Measurements from ENCODE around the gene TRPV6.

The TRPV6 gene

DNA sequence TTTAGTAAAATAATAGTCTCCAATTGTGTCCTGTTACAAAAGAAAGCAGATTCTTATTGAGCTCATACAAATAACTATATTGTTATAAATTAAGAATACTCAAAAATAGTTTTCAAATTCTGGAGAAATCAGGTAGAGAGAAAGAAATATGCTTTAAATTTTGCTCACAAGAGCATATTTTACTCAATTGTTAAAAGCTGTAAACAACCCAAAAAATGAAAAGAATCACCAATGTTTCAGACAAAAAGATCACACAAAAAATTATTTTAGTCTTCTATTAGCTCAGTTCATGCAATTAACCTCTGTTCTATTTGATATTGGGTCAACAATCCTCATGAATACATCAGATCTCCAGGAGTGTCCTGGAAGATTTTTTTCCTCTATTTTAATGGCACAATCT, 18.6 kb upstream of the TRPV6 start:
- TF ChIP-seq RAD21 (IDR thresholded peaks at IDR 0.05; ENCODE audit: low read depth) = no peak

DNA sequence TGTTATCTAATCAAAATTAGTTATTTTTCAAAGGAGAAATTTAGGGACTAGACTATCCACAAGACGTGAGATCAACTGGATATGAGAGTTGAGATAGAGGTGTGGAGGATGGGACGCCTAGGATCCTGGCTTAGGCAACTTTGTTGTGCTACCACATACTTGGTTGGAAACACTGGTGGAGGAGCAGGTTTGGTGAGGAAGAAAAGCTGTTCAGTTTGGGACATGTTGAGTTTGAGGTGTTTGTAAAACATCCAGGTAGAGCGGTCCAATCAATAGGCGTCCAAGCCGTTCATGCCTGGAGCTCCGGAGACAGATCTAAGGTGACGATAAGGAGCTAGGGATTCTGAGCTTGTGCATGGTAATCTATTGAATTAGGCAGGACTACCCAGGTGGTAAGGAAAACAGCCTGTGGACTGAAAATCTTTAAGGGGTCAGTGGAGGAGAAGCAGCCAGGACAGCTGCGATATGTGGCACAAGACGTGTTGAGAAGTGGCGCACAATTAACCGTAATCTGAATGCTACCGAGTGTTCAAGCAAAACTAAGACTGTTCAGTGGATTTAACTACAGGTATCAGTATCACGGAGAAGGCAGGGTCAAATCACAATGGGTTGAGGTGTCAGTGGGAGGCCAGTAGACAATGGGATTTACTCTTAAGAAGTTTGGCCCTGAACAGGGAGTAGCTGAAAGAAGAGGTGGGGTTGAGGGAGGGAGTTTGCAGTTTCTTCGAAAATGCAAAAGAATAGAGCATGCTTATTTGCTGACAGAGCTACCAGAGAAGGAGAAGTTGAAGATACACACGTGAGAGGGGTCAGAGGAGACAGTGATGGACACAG, 16.1 kb upstream of the TRPV6 start:
- TF ChIP-seq TEAD4 (IDR thresholded peaks at IDR 0.05) (no peak), EGR1 (IDR thresholded peaks at IDR 0.05) (no peak), RAD21 (IDR thresholded peaks at IDR 0.05; ENCODE audit: low read depth) (no peak), YY1 (IDR thresholded peaks at IDR 0.05; ENCODE audit: low read depth) (no peak), EP300 (IDR thresholded peaks at IDR 0.05; ENCODE audit: borderline replicate concordance) (no peak), ZBTB7A (IDR thresholded peaks at IDR 0.05; ENCODE audit: low read depth) (no peak)
- TF ChIP-seq, protein P1, sequence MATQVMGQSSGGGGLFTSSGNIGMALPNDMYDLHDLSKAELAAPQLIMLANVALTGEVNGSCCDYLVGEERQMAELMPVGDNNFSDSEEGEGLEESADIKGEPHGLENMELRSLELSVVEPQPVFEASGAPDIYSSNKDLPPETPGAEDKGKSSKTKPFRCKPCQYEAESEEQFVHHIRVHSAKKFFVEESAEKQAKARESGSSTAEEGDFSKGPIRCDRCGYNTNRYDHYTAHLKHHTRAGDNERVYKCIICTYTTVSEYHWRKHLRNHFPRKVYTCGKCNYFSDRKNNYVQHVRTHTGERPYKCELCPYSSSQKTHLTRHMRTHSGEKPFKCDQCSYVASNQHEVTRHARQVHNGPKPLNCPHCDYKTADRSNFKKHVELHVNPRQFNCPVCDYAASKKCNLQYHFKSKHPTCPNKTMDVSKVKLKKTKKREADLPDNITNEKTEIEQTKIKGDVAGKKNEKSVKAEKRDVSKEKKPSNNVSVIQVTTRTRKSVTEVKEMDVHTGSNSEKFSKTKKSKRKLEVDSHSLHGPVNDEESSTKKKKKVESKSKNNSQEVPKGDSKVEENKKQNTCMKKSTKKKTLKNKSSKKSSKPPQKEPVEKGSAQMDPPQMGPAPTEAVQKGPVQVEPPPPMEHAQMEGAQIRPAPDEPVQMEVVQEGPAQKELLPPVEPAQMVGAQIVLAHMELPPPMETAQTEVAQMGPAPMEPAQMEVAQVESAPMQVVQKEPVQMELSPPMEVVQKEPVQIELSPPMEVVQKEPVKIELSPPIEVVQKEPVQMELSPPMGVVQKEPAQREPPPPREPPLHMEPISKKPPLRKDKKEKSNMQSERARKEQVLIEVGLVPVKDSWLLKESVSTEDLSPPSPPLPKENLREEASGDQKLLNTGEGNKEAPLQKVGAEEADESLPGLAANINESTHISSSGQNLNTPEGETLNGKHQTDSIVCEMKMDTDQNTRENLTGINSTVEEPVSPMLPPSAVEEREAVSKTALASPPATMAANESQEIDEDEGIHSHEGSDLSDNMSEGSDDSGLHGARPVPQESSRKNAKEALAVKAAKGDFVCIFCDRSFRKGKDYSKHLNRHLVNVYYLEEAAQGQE (IDR thresholded peaks at IDR 0.05; ENCODE audit: low read depth) = no peak

DNA sequence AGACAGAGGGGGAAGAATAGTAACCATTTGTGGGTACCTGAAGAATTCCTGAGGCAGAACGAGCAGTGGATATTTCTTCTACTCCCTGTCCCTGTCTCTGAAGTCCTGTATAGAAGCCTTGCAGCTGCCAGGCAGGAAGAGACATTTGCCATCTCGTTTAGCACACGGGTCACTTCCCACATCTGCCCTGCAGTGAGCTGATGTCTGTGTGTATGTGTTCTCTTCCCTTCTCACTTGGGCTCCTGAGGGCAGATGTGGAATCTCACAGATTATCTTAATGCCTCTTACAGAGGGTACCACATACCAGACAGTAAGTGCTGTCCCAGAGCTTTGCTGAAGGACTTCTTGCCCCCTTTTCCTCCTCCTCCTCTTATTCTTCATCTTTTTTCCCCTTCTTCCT, 14.1 kb upstream of the TRPV6 start:
- TF ChIP-seq RAD21 (IDR thresholded peaks at IDR 0.05; ENCODE audit: low read depth) (no peak), TAF1 (IDR thresholded peaks at IDR 0.05; ENCODE audit: low read depth) (no peak), USF1 (IDR thresholded peaks at IDR 0.05) (no peak), CEBPB (IDR thresholded peaks at IDR 0.05) (no peak), CREB1 (IDR thresholded peaks at IDR 0.05; ENCODE audit: low read depth) (no peak)
- TF ChIP-seq, protein P1 (IDR thresholded peaks at IDR 0.05; ENCODE audit: low read depth) = no peak
- TF ChIP-seq, protein P2, sequence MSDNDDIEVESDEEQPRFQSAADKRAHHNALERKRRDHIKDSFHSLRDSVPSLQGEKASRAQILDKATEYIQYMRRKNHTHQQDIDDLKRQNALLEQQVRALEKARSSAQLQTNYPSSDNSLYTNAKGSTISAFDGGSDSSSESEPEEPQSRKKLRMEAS (IDR thresholded peaks at IDR 0.05) = no peak

- TF ChIP-seq ZBTB7A (IDR thresholded peaks at IDR 0.05; ENCODE audit: low read depth) = no peak
- no peak for TF ChIP-seq USF1 (IDR thresholded peaks at IDR 0.05)
- TF ChIP-seq, protein P1 (IDR thresholded peaks at IDR 0.05; ENCODE audit: low read depth) = no peak
- no peak for TF ChIP-seq EGR1 (IDR thresholded peaks at IDR 0.05)
- no peak for TF ChIP-seq EP300 (IDR thresholded peaks at IDR 0.05; ENCODE audit: borderline replicate concordance)
- no peak for TF ChIP-seq TEAD4 (IDR thresholded peaks at IDR 0.05)
- TF ChIP-seq TCF12 (IDR thresholded peaks at IDR 0.05; ENCODE audit: low read depth) = no peak
- TF ChIP-seq, protein P2 (IDR thresholded peaks at IDR 0.05) = no peak
- no peak for TF ChIP-seq NFIC (IDR thresholded peaks at IDR 0.05)
- TF ChIP-seq CREB1 (IDR thresholded peaks at IDR 0.05; ENCODE audit: low read depth) = no peak
- TF ChIP-seq YY1 (IDR thresholded peaks at IDR 0.05; ENCODE audit: low read depth) = no peak
- TF ChIP-seq TAF1 (IDR thresholded peaks at IDR 0.05; ENCODE audit: low read depth) = no peak
- no peak for TF ChIP-seq RAD21 (IDR thresholded peaks at IDR 0.05; ENCODE audit: low read depth)
- no peak for TF ChIP-seq FOXM1 (IDR thresholded peaks at IDR 0.05; ENCODE audit: borderline replicate concordance, low read depth)
- TF ChIP-seq CEBPB (IDR thresholded peaks at IDR 0.05) = no peak
These were observed 13.0 kb upstream of the TRPV6 start for GRCh38 chr7:142898377-142899170.
